GM18520 (cell line): ENCODE measurements around the gene TLR6.
"Not testable (repeated sequence)": the region's sequence is repeated elsewhere in the genome, so short reads cannot be mapped to it uniquely, and the experiment has no call there.

Experiments
- ATAC-seq: cut with Tn5 transposase; IDR thresholded peaks from one replicate; pipeline ENCODE4 v1.9.1; 2021; ENCODE audit not compliant: unreplicated experiment

Gene TLR6

GRCh38 chr4:38791010-38791409 is 65.6 kb downstream of the TLR6 start:
- no peak for ATAC-seq

GRCh38 chr4:38788317-38788716 is 68.3 kb downstream of the TLR6 start:
- ATAC-seq: no peak

GRCh38 chr4:38787693-38788092 is 68.9 kb downstream of the TLR6 start:
- ATAC-seq: no peak

DNA sequence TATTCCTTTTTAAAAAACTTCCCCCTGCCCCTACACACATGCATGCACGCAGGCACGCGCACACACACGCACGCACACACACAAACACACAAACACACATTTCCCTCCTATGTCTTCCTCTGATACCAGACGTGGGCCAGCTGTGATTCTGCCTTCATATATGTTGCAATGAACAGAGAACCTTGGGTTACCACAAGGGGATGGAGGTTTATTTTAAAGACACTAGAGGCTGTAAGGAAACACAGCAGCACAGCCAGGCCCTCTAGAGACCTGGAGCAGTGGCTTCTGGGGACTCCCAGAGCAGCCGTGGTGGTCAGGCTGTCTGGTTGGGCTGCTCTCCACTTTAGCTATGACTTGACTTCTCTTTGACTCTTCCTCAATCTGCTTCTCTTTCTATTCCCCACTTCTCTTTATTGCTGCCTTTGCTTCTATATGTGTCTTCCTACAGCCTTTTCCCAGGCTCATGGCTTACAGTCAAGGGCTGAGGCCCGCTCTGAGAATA is 70.7 kb downstream of the TLR6 start:
- ATAC-seq: no peak

DNA sequence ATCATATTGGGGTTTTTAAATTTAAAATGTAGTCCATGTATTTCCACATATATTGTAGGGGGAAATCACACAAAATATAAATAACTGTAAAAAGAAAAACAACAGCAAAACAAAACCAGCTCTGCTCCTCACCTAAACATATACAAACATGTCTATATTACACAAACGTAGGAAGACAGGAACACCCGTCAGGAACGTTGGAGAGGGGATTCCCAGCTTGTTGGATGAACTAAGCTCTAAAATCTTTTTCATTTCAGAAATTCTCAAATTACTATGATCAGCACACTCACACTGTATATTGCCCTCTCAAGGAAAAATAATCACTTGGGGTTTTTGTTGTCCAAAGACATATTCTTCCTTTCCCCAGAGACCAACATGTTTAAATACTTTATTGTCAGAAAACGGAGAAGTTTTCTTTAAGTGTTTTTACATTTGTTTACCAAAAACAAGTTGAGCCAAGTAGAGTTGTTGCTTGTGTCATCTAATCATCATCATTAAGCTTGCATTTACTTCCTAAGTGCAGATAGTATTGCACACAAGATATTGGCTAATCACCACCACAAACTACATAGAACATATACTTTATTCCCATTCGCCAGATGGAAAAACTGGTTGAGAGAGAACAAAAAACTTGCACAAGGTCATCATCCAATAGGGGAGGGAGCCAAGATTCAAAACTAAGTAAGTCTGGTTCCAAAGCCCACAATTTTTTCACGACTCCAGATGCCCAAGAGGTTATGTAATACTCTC is 71.4 kb downstream of the TLR6 start:
- ATAC-seq: no peak

- no peak for ATAC-seq
These were observed 72.5 kb downstream of the TLR6 start for GRCh38 chr4:38784141-38784540.

- no peak for ATAC-seq
These were observed 73.5 kb downstream of the TLR6 start for GRCh38 chr4:38783109-38783460.

- peak; percentile 71 for ATAC-seq
These were observed 74.0 kb downstream of the TLR6 start, which contains the start of gene TLR10 for GRCh38 chr4:38782452-38783108. Gene TLR10, minus strand, starts transcription at chr4:38782990. Its CDS starts 7,400 bp downstream, at chr4:38775590.

DNA sequence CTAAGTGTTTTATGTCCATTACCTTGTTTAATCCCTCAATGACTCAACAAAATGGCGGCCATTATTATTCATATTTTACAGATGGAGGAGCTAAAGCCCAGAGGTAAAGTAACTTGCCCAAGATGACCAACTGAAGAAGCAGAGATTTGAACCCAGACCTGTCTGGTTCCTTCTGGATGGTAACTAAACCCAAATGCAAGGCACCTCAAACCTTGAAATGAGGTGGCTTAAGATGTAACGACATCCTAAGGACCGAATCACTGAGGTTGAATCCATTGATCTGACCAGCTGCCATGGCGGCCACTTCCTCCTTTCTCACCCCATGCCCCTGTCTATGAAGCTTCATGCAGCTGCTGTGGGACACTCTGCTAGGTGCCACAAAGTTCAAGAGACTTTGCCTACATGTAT is 74.8 kb downstream of the TLR6 start:
- ATAC-seq: no peak

DNA sequence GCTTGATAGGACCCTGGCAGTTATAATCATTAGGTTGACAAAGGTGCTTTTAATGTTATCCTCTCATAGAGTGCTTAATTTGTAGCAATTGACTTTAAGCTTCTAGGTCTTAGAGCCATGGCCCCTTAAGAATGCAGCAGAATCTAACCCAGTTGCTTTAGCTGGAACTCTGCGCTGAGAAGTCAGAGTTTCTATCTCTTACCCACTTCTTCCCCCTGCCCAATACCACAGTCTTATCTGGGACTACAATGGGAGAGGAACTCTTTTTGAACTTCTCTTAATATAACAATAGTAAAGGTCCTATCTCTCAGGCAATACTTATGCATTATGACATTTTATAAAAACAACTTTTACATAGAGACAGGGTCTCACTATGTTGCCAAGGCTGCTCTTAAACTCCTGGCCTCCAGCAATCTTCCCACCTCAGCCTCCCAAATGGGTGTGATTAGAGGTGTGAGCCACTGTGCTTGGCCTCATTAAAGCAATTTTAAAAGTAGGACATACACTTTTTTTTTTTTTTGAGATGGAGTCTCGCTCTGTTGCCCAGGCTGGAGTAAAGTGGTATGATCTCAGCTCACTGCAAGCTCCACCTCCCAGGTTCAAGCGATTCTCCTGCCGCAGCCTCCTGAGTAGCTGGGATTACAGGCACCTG is 75.7 kb downstream of the TLR6 start:
- no peak for ATAC-seq

DNA sequence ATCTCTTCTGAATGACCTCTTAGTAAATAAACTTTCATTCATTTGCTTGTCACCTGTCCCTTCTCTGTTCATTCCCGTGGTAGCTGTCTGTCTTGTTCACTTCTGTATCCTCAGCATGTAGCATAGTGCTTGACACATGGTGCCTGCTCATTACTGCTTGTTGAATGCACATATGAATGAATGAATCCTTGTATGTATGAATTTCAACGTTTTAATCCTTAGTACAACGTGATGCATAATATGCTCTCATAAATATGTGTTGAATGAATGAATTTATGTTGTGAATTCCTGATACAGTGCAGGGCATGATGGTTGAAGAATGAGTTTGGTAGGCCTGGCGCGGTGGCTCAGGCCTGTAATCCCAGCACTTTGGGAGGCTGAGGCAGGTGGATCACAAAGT is 76.8 kb downstream of the TLR6 start:
- ATAC-seq: no peak

- not testable (repeated sequence) for ATAC-seq
These were observed 78.7 kb downstream of the TLR6 start for GRCh38 chr4:38777925-38778324.

DNA sequence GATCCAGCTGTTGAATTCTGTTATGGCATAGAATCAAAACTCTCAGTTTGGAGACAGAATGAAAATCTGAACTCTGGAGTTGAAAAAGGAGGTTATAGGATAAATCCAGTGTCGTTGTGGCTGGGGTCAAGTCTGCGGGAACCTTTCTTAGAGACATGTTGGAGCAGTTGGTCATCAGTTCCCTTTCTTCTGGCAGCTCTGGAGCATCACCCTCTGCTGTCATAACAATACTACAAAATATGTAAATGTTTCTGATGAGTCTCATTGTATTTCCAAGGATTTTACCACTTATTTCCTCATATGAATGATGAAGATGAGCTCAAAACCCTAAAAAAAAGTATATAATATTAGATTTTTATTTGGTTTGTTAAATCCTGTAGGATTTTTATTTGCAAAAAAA is 81.3 kb downstream of the TLR6 start:
- ATAC-seq: no peak

GRCh38 chr4:38774181-38774955 is 82.2 kb downstream of the TLR6 start:
- ATAC-seq: no peak
